CD4-positive, alpha-beta T cell treated with Interleukin-6 for 4 hours (primary cell): ENCODE results near the gene ING2.

Source experiments
- DNase-seq: peaks from one replicate; pipeline ENCODE4 v3.0.0-alpha.2; 2020; ENCODE audit warnings: mixed read lengths

ING2 gene

DNA sequence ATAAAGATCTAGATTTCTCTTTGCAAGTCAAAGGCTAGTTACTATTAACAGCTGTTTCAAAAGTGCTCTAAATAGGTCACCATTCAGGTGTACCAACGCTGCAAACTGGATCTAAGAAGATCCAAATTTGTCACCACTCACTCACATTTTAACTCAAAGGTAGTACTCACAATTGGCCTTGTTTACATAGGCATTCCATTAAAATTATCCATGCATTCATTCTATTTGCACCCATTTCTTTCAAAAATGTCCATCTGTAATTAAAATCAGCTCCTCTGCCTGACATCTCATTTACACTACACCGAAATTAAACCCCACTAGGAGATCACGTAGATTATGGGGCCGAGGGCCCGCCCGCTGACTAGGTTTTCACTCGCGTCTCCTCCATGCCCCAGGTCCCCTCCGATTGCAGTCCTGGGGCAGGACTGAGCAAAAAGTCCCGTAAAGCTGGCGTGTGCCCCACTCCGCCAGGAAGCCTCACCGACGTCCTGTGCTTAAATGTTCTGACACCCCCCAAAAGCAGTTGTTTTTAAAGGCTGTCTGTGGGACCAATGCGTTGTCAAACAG, 1.3 kb upstream of the ING2 start:
- DNase-seq: no peak

DNA sequence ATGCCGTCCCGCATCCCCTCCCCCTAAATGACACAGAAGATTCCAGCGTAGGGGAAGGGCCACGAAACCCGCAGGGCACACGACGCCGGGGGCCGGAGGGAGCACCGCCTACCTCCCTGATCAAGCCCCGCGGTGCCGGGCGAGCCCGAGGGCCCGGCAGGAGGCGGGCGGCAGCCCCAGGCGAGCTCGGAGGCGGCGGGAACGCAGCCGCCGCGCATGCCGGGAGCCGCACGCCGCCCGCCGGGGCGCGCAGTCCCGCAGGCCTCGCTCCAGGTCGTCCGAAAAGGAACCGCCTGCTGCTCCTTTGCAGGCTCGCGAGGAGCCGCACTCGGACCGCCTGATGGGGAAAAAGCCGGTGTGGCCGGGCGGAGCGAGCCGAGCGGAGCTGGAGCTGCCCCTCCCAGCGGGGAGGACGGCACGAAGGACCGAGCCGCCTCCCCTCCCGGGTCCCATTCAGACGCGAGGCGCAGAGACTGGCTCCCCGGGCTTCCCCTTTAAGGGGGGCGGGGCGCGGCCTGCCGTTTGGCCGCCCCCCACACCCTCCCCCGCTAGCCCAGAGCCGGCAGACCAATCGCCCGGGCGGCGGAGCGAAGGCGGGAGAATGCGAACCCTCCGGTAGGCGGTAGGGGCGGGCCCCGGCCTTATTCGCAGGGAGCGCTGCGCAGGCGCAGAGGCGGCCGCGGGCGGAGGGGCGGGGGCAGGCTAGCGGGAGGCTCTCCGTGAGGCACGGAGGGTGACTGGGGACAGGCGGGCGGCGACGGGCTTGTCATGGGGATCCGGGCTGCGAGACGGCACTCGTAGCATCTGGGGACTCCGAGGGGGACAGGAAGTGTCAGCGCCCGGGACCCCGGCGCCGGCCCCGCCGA, 561 bp upstream of the ING2 start:
- peak; percentile 100 for DNase-seq

DNA sequence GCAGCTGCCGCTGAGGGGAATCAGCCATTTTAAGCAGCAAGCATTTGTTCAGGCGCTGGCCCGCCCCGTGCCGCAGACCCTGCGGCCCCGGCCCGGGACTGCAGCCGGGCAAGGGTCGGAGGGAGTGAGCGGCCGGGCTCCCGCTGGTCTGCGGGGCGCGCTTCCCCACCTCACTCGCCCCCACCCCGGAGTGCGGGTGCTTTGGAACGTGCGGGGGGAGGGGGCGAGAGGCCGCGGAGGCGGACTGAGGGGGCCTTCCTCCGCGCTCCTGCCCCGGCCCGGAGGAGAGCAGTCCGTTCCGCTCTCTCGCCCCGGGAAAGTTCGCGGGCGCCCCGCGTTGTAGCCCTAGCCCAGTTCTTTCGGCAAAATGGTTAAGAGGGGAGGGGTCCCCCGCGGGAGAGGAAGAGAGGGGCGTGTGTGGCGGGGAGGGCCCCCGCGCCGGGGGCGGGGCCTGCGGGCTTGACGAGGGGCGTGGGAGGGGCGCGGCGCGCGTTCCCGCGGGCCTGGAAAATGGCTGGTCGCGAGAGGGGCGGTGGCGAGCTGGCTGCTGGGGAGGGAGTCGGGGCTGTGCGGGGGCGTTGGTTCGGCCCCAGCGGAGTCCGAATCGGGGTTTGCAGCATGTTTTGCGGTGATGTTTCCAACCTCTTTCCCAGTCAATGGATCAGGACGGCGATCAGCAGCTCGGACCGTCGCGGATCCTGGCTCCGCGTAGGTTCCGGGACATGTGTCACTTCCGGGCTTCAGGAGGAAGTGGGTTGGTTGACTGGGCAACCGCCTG, 942 bp downstream of the ING2 start:
- DNase-seq: peak; percentile 90

DNA sequence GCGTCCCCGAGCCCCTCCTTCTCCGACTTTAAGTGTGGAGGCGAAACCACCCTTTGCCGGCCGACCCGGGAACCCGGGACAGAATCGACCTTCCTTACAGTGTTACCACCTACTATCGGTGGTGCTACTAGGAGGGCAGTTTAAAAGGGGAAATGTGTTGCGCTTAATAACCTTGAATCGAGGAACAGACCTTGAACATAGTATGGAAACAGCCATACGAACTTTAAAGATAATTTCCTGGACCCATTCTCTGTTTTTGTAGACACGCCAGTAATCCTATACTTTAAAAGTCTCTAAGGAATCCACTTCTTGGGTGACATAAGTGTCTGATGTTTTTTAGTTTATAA, 1.5 kb downstream of the ING2 start:
- DNase-seq: no peak

DNA sequence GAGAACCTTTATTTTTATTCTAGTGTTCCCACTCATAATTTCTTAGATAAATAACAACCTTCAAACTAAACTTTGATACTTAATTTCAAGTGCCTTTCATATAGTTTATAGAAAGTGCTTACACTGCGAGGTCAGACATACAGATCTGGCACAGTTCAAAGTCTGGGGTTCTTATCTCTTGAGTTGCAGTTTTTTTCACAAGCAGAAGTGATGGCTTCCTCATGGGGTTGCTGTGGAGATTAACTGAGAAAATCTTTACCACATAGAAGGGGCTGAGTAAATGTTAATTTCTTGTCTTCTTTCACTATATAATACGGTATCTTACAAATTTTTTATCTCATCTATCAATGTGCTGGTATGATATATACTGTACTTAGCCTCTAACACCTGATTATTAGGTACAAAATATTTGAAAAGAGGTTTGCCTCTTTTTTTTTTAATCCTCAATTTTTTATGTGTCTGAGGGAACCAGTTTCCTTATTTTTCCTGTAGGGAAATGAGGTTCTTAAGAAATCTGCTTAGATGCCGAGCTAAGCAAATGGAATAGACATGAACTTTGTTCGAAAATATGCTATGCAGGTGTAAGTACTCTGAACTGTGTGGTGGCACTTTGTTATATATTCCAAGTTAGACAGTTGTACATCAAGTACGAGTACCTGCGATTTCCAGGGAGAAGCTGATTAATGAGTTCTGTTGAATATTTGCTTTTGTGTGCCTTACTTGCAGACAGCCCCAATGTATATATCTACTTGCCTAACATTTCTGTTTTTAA, 3.3 kb downstream of the ING2 start:
- DNase-seq: no peak

DNA sequence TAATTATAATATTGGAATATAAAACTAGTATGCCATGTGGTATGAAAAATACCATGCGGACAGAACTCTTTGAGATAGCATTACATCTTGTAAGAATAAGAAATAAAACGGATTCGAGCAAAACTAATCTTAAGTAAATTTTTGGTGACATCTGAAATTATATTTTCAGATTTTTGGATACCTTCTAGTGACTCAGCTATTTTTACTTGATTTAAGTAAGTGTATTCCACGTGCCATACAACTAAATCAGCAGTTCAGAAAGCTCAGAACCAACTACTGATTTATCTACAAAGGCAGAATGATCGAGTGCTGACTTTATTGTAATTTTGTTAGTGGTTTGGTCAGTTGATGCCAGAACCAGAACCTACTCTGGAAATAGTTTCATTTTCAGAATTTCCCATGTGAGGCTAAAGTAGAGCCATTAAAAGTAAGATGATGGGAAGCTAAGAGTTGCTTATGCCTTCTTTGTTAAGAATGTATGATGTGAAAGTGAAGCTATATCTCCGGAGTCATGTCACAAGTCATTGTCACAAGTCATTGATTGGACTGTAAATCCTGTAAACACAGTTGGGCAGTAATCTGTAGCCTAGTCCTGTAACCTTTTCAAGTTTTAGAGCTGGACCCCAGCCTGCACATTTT, 4.0 kb downstream of the ING2 start:
- DNase-seq: no peak

DNA sequence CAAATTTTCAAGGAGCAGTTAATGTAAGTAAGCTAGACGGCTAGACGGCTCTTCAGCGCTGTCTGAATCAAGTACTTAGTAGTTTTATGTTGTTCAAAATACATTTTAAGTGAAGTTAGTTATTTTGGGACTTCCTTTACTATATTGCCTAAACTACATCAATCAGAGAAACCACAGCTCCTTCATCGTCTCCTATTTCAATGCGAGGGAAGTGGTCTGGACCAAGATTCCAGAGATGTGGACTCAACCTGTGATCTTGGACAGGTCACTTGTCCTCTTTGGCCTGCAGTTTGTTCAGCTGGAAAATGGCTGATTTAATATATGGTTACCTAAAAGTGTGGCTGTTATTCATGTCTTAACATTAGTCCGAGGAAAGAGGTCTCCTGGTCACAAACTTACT, 10.6 kb downstream of the ING2 start:
- DNase-seq: no peak

DNA sequence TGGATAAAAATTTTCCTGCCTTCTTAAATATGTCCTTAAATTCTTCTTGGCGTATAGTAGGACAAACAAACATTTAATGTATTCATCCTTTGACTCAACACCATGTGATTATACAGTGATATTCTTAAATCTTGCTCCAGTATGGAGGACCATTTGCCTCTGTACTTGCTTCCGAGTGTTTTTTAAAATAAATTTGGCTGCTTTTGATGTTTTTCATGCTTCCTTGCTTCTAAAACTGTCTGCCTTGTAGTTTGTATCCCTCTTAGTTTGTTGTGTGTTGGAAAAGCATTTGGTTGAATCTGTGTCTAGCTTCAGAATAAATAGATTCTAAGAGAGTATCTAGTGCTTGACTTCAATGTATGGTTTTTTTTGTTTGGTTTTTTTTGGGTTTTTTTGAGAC, 12.3 kb downstream of the ING2 start:
- no peak for DNase-seq

DNA sequence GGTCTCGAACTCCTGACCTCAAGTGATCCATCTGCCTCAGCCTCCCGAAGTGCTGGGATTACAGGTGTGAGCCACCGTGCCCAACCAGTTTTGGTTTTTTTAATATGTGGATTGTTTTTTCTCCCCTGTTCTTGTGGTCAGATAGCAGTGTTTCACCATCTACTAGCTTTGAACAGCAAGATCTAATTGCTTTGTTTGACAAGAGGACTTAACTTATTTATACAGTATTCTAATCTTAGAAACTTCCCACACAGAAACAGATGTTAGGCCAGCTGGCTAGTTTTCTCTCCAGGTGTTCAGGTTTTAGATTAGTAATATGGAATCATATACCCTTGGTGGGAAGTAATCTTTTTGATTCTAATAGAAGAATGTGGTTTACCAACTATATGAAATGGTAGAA, 12.9 kb downstream of the ING2 start:
- no peak for DNase-seq

DNA sequence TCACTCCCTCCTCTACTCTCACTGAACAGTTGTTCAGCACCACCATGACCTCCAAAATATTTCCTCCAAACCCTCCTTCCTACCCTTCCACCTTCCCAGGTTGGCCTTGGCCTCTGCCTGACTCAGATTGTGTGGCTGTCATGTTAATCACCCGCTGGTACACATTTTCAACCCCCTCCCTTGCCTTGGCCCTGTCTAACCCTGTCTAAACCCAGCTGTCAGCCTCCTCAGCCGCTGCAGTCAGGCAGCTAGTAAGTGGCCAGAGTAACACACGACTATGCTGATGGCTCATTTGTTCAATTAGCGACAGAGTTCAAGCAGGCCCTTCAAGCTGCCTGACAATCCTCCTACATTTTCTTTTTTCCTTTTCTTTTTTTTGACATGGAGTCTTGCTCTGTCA, 18.0 kb downstream of the ING2 start:
- no peak for DNase-seq

DNA sequence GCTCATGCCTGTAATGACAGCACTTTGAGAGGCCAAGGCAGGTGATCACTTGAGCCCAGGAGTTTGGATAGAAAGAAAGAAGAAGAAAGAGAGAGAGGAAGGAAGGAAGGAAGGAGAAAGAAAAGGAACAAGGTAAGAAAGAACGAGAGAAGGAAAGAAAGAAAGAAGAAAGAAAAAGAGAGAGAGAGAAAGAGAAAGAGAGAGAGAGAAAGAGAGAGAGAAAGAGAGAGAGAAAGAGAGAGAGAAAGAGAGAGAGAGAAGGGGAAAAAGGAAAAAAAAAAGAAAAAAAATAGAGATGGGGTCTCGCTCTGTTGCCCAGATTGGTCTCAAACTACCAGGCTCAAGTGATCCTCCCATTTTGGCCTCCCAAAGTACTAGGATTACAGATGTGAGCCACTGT, 22.5 kb downstream of the ING2 start:
- DNase-seq: no peak

DNA sequence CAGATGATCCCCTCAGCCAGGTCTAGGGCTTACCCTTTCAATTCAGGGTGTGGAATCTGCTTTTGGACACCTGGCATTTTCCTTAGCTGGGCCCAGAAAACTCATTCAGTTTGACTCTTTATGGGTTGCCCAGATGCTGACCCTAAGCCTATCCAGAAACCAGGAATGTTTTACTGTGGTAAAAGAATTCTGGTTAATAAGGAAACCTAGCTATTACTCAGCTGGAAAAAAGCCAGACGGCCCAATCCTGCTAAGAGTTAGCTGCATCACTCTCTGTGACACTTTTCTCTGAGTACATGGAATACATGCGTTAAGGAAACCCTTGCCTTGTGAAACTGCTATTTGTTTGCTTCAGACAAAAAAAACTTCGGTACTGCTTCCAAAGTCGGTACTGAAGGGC, 28.0 kb downstream of the ING2 start:
- no peak for DNase-seq

DNA sequence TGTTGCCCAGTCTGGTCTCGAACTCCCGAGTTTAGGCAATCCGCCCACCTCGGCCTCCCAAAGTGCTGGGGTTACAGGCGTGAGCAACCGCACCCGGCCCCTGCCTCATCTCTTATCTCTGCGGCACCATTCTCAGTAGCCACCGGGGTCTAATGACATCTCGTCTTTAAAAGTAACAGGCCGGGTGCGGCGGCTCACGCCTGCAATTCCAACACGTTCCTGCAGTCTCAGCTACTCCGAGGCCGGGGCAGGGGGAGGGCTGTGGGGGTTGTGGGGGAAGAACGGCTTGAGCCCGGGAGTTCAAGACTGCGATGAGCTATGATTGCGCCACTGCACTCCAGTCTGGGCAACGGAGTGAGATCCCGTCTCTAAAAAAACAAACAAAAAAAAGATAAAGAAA, 28.8 kb downstream of the ING2 start:
- DNase-seq: no peak

DNA sequence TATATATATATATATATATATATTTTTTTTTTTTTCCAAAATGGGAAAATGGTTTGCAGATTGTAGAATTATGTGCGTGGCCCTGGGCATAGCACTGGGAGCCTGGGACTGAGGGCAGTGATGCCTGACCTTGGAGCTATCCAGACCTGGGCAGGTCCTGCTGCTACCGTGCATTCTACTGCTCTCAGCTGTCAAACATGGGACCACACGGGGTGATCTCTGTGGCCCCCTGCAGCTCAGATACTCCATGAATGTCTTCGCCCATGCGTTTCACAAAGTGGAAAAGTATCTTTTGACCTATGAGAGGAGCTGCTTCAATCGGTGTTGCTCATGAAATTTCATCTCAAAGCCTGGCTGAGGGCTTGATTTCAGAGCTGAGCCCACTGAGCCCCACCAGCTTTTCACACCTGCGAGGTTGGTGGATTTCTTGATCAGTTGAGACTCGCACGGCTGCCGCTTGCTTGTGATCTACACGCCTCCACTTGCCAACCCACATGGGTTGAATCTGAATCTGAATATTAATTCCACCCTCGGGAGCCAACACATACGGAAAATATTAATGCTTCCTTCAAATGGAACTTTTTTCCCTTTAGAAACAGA, 35.7 kb downstream of the ING2 start:
- no peak for DNase-seq

DNA sequence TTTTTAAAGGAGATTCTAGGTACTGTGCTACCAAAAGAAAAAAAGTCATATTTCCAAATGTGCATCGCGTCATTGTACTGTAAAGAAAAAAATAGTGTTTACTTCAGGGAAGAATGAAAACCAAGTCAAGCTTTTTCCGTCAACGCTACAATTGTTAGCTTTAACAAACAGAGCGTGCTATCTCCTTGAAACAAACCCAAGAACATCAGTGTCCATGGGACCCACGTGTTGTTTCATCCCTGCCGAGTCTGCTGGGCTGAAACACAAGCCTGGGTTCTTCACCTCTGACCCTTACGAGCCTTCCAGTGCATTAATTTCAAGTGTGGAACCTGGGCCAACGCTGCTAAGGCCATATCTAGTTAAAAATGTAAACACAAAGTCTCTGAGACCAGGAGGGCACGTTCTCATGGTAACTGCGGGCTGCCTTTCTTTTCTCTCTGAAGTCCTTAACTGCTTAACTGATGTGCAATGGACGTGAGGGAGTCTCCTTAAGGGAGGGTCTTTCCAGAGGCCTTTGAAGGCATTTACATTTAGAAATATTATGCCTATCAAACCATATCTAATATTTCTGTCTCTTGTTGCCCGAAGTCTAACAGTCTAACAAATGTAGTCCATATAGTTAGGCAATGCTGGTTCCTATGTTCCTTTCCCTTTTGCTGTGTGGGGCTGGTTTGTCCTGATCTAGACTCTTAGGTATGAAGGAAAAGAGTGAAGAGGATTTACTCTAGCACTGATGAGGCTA, 36.3 kb downstream of the ING2 start:
- no peak for DNase-seq

DNA sequence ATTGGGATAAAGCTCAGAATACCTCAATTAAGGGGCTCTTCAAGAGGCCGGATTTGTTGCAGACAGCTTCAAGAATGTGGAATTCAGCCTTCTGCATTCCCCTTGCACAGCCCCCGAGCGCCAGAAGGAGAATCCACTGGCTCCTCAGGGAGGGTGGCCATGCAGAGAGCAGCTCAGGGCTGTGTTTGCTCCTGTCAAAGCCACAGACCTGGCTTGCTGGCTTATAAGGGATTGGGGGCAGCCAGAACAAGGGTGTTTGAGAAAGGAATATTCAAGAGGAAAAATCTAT, 36.8 kb downstream of the ING2 start:
- no peak for DNase-seq

DNA sequence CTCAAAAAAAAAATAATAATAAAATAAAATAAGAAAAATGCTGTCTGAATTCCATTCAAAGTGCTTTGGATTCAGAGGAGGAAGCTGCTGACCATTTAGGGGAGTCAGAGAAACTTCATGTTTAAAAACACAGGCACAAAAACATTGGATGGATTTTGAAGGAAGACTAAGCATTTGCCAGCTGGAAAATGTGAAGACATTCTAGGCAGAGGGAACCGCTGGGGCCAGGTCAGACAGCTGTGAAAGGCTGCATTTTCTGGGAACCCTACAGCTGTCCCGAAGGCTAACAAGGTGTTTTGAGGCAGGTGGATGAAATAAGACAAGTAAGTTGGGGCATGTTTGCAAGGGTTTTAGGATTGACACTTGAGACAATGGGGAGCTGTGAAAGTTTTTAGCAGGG, 38.6 kb downstream of the ING2 start:
- DNase-seq: no peak

DNA sequence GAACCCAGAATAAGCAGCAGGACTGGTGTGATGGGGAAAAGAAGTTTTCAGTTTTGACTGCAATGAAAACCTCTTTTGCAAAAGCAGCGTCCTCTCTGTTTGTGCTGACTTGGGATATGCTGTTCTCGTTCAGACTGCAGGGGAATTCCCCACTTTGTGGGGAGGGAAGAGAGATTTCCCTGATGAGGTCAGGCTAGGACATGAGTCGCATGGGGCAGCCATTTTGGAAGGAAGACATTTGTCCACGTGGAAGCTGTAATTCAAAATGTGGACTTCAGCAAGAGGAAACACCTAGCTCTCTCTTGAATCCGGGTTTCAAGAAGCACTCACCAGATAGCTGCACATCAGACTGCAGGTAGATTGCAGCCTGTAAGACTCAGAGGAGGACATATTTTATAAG, 39.3 kb downstream of the ING2 start:
- no peak for DNase-seq

DNA sequence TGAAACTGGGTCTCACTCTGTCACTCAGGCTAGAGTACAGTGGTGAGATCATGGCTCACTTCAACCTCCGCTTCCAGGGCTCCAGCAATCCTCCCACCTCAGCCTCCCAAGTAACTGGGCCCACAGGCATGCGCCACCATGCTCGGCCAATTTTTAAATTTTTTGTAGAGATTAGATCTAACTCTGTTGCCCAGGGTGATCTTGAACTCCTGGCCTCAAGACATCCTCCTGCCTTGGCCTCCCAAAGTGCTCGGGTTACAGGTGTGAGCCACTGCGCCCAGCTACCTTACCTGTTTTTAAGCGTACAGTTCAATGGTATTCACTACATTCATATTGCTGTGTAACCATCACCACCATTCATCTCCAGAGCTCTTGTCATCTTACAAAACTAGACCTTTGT, 41.5 kb downstream of the ING2 start:
- no peak for DNase-seq

DNA sequence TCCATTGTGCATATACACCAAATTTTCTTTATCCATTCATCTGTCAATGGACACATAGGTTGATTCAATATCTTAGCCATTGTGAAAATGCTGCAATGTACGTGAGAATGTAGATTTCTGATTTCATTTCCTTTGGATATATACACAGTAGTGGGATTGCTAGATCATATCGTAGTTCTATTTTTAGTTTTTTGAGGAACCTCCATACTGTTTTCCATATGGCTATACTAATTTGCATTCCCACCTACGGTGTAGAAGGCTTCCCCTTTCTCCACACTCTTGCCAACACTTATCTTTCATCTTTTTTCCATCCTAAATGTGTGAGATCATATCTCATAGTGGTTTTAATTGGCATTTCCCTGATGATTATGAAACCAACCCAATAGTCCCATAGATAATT, 43.4 kb downstream of the ING2 start:
- DNase-seq: no peak

DNA sequence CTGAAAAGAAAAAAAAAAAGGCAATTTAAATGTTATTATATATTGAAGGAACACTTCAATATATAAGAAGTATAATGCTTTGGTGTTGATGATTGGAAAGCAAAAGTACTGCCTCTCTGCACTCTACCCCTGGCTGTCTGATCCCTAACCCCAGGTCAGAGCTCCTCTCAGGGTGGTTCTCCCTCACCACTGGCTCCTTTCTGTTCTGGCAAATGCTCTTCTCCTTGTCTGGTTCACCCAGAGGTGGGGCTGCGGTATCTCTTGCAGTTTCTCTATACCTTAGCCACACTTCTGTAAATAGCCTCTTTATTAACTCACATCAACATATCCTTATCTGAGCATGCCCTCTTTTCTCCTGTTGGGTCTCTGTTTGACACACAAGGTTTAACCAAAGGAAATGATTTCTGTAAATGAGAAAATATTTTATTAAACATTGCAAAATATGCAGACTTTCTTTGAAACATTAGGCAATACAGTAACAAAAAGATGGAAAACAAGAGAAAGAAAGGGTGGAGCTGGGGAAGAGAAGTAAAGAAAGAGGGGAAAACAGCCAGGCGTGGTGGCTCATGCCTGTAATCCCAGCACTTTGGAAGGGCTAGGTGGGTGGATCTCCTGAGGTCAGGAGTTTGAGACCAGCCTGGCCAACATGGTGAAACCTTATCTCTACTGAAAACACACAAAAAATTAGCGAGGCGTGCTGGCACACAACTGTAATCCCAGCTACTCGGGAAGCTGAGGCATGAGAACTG, 45.7 kb downstream of the ING2 start:
- no peak for DNase-seq
